ENCODE measurements around the gene TNS3.

Gene TNS3

DNA sequence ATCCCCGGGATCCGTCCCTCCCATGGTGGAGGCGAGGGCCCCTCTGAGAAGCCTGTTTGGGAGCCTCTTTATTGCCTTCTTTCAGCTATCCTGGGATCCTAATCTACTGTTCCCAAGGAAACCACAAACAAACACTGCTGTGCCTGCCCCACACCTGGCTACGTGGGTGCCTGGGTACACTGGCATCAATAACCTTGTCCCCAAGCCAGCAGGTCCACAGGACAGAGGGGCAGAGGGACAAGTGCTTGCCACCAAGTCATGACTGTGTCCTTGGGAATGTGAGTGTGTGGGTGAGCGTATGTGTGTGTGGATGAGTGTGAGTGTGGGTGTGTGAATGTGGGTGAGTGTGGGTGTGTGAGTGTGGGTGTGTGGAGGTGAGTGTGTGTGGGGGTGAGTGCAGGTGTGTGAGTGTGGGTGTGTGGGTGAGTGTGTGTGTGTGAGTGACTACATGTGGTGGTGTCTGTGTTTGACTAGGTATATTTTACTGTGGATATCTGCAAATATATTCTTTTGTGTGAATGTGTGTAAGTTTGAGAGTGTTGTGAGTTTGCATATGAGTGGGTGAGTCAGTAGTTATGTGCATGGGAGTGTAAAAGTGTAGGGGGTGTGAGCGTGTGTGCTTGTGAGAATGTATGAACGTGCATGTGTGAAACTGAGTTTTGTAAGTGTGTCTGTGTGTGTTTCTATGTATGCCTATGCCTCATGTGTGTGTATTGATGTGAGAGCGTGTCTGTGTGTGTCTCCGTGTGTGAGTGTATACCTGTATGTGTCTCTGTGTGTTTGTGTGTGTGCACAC, 96.1 kb downstream of the TNS3 start:
- no peak for DNase-seq (ENCODE audit: low read depth)

DNA sequence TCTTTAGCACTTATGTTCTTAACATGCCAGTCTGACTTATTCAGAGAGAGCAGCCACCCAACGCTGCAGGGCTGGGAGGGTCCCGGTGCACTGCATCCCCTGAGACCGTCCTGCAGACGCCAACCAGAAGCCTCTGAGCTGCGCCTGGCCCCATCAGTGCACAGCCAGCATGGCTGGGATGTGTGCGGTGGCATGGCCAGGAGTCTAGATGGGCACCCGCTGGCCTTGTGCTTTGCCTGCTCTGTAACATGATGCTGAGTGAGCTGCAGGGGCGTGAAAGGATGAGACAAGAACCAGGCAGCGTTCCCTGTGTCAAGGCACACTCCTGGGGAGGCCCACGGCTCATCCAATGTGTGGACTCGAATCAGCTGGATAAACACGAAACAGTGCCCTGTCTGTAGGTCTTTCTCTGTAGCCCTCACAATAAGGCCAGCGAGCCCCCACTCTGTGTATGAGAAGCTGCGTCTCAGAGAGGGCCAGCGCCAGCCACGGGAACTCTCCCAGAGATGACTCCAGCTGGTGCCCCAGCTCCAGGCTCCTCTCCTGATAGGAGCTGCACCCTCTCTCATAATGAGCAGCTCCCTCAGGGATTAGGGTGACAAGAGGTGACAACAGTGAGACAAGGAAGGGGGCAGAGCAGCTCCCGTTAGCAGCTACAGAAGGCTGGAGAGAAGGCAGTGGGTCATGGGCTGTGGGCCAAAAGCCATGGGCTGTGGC, 96.8 kb downstream of the TNS3 start:
- no peak for DNase-seq (ENCODE audit: low read depth)

DNA sequence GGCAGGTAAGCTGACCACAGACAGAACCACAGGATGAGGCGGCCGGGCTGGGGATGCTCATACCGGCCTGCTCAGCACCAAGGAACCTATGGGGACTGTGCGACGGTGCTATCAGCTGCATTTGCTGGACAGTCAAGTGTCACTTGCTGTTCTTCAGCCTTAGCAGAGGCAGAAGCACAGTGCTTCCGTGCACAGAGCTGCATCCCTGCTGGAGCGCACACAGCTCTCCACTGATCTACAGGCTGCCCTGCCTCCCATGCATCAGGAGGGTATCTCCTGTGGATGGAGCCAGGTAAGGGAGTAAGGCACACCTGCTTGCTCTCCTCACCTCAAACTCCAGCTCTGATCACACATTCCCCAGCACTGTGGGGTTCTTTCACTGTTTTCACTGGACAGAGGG, 97.5 kb downstream of the TNS3 start:
- no peak for DNase-seq (ENCODE audit: low read depth)

DNA sequence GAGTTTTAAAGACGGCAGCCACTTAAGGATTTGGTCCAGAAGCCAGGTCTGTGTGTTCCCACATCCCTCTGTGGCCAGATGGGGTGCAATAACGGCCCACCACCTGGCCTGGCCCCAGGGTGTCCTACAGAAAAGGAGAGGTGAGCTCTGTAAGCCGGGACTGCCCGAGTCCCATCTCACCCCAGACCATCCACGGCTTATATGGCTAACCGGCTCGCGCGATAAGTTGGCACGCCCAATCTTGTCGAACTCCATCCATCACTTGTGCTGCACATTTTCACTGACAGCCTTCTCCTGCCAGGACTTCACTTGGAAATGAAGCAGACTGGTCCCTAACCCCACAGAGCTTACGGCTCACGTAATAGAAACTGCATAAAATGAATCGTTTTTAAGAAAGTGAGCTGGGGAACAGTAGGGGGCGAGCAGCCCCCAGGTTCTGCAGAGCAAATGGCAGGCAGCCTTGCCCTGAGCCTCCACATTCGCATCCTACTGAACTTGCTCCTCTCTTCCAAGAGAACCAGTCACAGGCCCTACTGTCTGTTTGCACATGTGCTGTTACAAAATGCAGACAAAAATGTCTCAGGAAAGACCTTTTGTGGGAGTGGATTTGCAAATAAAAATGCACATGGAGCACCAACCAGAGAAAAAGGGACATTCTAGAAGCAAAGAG, 98.2 kb downstream of the TNS3 start:
- DNase-seq (ENCODE audit: low read depth), result no peak

DNA sequence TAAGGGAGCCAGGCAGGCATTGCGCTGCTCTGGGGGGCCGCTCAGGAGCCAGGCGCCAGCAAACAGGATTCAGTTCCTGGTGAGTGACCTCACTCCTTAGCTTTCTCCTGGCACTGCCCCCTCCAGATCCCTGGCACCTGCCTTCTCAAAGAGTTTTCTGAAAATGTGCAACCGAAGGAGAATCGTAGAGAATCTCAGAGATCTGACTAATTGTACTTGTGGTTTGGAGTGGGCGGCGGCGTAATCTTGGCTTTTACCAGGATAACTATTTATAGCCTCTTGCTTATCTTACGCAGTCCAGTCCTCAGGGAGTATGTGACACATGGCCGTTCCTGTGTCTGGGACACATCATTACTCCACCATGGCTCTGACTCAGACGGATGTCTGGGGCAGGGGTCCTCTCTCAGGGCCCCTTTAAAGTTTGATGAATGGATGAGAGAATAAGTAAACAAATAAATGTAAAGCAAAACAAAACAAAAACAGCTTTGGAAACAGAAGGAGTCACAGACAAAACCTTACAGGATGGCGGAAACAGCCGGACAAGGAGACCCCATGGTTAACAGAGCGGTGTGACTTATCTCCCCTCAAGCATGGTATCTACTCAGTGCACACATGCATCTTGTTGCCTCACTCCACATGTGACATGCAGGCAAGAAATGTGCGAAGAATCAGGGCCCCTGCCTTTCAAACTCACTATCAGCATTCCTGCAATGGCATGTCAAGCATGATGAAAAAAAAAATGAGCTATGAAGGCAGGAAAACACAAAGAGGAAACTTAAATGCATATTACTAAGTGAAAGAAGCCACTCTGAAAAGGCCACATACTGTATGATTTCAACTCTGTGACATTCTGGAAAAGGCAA, 99.7 kb downstream of the TNS3 start:
- peak; percentile 76 for DNase-seq (ENCODE audit: low read depth)

DNA sequence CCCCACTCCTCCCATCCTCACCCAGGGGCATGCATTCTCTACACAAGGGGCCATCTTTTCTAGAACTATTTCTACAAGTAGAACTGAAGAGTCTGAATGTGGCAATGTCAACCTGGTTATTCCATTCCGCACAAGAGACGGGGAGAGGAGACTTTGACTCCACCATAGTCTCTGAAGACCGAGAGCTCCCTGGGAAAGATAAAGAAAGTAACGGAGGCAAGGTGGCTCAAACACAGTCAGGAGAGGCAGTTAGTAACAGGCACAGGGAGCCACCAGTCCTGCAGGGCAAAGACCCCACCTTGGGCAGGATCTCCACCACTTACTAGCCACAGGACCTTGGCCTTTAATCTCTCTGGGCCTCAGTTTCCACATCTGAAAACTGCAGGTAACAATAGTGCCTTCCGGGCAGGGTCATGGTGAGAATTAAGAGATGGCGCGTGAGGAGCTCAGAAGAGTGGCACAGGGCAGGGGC, 100.3 kb downstream of the TNS3 start:
- DNase-seq (ENCODE audit: low read depth), result no peak

DNA sequence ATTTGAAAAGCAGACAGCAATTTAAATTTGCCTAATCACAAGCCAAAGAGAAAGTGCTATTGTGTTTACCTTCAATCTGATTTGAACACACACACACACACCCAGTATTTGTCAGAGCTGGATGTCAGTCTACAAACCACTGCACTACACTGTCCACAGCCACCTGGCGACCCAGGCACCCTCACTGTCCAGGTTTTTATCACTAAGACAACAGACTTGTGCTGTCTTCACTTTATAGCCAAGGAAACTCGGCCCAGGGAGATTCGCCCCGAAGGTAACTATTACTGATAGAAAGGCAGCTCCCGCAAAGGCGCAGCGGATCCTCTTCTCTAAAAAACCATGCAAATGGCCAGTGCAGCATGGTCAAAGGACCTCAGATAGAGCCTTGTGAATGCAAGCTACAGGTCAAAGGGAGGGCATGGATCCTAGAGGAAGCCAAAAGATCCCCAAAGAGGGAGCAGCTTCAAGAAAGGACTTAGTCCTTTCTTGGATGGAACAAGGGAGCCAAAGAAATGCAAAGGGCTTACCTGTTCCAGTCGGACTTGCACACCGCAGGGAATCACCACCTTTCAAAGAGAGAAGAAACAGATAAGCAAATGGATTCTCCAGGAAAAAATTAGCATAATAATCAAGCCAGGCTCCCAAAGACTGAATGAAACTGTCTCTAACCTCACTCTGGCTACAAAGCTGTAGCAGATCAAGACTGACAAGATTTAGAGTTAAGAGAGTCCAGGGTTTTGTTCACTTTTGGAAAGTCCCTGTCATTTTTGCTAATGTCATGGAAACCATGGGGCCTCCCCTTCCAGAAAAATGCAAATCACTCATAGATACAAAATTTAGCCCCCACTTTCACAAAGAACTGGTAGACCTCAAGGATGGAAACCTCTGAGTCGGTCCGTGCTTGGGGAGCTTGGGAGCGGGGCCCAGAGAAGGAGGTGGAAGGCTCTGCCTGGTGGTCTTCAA, 101.1 kb downstream of the TNS3 start:
- DNase-seq (ENCODE audit: low read depth), result no peak

DNA sequence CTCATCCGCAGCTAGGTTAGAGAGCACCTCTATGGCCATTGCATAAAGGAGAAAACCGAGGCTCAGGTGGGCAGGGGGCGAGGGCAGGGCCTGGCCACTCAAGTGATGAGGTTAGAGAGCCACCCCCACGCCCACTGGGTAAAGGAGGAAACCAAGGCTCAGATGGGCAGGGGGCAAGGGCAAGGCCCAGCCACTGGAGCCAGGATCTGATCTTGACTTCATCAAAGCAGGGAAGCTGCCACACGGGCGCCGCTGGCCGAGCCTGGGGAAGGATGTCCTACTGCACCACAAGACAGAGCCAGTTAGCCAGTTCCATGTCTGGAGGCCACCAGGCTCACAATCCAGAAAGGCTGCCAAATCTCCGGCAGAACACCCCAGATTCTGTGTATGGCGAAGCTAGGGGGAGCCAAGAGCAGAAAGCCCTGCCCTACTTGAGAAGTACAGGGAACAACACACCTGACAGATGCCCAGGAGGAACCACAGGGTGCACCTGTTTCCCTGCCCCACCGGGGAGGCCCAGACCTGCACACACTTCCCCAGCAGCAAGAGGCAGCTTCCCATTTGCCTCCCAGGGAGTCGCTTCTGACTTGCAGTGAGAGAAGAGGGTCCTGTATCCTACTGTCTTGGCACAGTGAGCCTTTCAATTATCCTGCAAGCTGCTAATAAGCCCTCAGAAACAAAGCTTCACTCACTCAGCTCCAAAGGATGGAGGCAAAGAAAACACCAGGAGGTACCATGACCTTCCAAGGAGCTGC, 101.9 kb downstream of the TNS3 start:
- DNase-seq (ENCODE audit: low read depth), result no peak

DNA sequence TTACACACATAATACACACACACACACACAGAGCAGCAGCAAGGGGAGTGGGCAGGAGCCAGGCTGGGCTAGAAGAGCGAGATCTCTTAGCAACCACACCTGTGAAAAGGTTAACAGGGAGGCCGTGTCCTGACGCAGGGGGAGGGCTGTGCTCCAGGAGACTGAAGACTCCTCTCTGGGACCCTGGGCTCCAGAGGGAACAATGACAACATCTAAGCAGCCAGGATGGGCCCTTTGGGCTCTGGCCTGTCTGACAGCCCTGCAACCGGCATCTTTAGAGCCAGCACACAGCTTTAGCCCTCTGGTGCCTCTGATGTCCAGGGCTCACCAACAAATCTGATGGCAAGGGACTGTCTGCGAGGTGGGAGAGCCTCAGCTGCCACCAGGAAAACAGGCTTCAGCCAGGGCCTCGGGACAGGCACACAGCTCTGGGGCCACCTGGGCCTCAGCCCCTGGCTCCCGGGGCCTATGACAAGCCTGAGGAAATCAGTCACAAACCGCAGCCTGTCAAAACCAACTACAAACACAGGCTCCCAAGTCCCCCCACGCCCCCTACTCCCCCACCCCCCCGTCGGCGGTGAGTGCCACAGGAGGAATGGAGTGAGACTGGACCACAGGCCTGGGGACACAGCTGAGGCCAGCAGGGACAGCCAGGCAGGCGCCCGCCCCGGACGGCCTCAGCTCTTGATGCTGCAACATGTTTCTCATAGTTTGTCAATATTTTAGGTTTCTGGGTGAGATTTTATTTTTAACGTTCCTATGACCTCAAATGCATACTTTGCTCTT, 102.8 kb downstream of the TNS3 start:
- DNase-seq (ENCODE audit: low read depth), result no peak

DNA sequence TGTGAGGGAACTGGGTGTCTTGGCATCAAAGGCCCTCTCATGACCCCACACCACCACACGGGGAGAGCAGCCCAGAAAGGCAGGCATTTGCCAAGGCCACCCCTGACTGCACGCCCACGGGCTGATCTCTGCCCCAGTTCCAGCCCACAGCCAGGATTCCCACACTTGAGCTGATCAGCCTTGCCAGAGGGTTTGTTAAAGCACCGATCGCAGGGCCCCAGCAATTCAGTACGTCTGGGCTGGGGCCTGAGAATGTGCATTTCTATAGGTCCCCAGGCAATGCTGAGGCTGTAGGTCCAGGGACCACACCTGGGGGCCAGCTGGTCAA, 103.9 kb downstream of the TNS3 start:
- no peak for DNase-seq (ENCODE audit: low read depth)

DNA sequence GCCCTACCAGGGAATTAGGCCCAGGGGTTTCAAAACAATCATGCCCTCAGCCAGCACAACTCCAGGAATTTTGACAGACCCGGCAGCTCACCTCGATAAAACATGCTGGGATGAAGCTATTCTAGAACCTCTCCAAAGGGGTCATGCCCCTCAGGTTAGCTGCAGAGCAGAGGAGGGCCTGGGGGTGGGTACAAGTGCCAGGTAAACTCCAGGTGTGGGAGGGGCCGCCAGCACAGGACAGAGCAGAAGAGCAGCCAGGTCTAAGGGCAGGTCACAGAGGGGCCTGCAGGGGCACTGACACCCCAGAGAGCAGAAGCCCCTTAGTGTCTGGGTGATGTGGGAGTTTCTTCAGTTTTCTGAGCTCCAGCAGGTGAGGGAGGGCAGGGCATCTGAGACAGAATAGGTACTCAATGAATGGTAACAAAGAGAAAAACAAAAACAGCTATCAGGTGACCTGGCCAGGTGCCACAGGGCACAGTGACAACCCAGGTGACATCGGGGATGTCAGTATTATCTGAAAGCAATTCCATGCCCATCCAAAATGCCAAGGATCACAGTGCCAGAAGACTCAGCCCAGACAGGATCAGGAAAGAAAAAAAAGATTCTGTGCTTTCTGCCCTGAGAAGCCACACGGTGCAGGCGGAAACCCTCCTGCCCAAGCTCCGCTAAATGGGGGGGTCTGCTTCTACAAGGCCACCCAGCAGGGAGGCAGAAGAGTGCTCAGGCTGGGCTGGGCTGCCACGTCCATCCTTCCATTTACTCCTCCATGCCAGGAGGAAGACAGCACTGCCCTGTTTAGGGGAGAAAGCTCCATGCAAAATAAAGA, 104.5 kb downstream of the TNS3 start:
- DNase-seq (ENCODE audit: low read depth), result no peak

DNA sequence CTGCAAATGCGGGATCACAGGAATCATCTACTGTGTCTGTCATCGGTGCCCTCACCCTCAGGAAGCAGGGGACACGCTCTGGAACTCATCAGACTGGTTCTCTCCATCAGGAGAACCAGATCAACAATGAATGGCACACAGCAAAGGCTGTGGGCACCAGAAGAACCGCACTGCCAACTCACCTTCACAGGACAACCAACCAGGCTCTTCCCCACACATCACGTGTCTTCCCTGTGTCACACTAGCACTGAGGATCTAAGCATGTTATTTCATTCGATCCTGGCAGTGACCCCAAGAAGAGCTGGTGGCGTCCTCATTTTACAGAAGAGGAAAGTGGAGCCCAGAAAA, 106.1 kb downstream of the TNS3 start:
- no peak for DNase-seq (ENCODE audit: low read depth)

DNA sequence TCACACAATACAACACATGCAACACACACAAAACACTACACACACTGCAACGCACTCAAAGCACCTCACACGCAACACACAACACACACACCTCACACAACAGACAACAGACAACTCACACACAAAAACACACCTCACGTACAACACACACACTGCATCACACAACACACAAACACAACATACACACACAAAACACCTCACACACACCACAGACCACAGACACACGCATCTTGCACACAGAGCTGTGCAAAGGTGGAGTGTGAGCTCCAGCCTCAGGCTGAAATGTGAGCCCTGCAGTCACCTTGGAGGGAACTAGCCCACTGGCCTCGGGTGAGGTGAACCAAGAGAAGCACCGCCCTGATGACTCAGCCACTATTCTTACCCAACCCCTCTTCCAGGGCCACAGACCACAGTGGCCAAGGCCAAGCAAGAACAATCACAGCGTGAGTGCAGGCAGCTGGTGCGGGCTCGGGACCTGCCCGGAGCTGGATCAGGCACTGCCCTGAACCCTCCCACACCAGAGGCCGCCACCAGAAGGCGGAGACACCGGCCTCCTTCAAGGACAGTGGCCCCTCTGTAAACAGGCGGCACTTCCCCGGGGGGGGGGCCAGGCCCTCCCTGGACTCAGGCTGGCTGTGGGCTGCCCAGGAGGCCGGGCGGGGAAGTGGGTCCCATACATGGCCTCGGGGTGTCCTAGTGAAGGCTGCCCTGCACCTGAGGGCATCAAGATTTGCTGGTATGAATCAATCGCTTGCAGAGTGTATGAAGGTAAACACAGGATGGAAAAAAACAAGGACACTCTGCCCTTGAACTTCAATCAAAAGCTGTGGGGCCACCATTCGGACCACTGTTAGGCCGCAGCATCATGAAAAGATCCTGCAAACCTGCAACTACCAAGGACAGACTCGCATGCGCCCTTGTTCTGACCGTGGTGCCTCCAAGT, 106.7 kb downstream of the TNS3 start:
- peak; percentile 92 for DNase-seq (ENCODE audit: low read depth)

DNA sequence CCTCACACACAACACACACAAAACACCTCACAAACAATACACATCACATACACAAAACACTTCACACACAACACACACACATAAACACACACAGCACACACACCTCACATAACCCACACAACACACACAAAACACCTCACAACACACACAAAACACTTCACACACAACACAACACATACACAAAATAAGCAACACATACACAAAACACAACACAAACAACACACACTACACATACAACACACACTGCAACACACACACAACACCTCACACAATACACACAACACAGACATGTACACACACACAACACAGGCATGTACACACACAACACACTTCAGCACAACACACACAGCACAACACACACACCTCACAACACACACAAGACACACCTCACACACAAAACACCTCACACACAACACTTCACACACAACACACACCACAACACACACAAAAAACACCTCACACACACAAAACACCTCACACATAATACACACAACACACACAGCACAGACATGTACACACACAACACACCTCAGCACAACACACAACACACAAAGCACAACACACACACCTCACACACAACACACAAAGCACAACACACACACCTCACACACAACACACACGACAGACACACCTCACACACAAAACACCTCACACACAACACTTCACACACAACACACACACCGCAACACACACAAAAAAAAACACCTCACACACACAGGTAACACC, 107.5 kb downstream of the TNS3 start:
- no peak for DNase-seq (ENCODE audit: low read depth)

DNA sequence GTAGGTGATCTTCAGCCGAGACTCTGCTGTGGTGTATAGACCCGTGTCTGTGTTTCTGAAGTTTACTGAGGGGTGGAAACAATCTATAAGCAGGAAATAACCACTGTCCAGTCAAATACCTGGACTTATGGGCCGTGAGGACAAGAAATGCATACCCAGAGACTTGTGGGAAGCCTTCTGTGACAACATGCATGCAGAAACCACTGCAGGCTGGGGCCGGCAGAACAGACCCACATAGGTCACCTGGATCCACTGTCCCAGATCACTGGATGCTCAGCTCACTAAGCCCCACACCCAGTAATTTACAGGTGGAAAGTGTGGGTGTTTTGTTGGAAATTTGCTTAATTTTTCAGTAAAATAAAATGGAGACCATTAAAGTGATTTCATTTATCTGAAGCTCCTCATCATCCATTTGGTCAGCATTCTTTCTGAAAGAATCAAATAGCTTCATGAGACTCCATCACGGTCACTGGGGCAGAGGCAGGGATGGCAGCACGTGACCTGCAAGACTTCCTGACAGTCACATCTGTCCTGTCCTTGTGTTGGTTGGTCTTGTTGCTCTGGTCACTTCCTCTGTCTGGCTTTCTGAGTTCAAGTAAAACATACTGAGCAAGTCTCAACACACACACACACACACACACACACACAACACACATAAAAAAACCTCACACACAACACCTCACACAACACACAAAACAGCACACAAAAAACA, 108.3 kb downstream of the TNS3 start:
- DNase-seq (ENCODE audit: low read depth), result no peak

Measured in GM04504 (cell line).